SH-SY5Y (cell line): ENCODE measurements around the gene CD320.

Experiments
- GATA2 ChIP-seq: IDR thresholded peaks from 2 replicates; pipeline ENCODE4 v1.6.1; 2011; ENCODE audit warnings: mild to moderate bottlenecking, low read depth, low read length
- GATA3 ChIP-seq: IDR thresholded peaks from 2 replicates; pipeline ENCODE4 v1.6.1; 2011; ENCODE audit warnings: low read depth, mild to moderate bottlenecking, low read length, moderate library complexity

- TF ChIP-seq GATA2 (no peak), GATA3 (no peak)
These were observed 46.3 kb downstream of the CD320 start for GRCh38 chr19:8261881-8262280.
